ENCODE results near the gene PELI3.

GRCh38 chr11:66451663-66452062 lies 15.0 kb upstream of the PELI3 start:
- TF ChIP-seq CTCF (IDR thresholded peaks at IDR 0.05) (no peak), POLR2A (IDR thresholded peaks at IDR 0.05) (no peak)

Measured in esophagus squamous epithelium (tissue), 4 donors.